OCI-LY1 (cell line): ENCODE results near the gene CCDC7.

Experiments
- H2AFZ ChIP-seq: fragments of 200-600 bp; sonication (generic), shearing (Covaris generic); 2 replicates; pipeline ENCODE4 v1.6.0; 2014; ENCODE audit warnings: antibody characterized with exemption, mild to moderate bottlenecking, low read length
- H3F3A ChIP-seq: fragments of 200-600 bp; sonication (generic), shearing (Covaris generic); 2 replicates; pipeline ENCODE4 v1.6.0; 2014; ENCODE audit warnings: mild to moderate bottlenecking, antibody characterized with exemption, low read length, moderate library complexity; ENCODE audit not compliant: insufficient read depth
- H3K27ac ChIP-seq: fragments of 200-600 bp; sonication (generic); 2 replicates; pipeline ENCODE4 v1.5.1; 2014; ENCODE audit warnings: low read length, mixed run types, mild to moderate bottlenecking, low read depth; ENCODE audit not compliant: poor library complexity, severe bottlenecking
- H3K27me3 ChIP-seq: fragments of 200-600 bp; sonication (generic); 2 replicates; pipeline ENCODE4 v1.6.0; 2014; ENCODE audit warnings: antibody characterized with exemption, mild to moderate bottlenecking, low read length, moderate library complexity; ENCODE audit not compliant: insufficient read depth
- H3K36me3 ChIP-seq: fragments of 200-600 bp; sonication (generic); 2 replicates; pipeline ENCODE4 v1.6.1; 2014; ENCODE audit warnings: mild to moderate bottlenecking, antibody characterized with exemption, low read length, moderate library complexity, mixed read lengths; ENCODE audit not compliant: insufficient read depth
- H3K4me1 ChIP-seq: fragments of 200-600 bp; sonication (generic); 2 replicates; pipeline ENCODE4 v1.5.1; 2014; ENCODE audit warnings: mild to moderate bottlenecking, low read length, moderate library complexity; ENCODE audit not compliant: insufficient read depth, severe bottlenecking
- H3K4me2 ChIP-seq: fragments of 200-600 bp; sonication (generic), shearing (Covaris generic); 2 replicates; pipeline ENCODE4 v1.6.1; 2014; ENCODE audit warnings: low read length
- H3K4me3 ChIP-seq: fragments of 200-600 bp; sonication (generic); 2 replicates; pipeline ENCODE4 v1.5.1; 2014; ENCODE audit warnings: low read length, low read depth, mild to moderate bottlenecking, mixed read lengths; ENCODE audit not compliant: poor library complexity, severe bottlenecking
- H3K79me2 ChIP-seq: fragments of 200-600 bp; shearing (Covaris generic); 2 replicates; pipeline ENCODE4 v1.6.1; 2016; ENCODE audit warnings: mixed run types, low read length, mixed read lengths; ENCODE audit not compliant: insufficient read depth
- H3K9ac ChIP-seq: fragments of 200-600 bp; sonication (generic), shearing (Covaris generic); 2 replicates; pipeline ENCODE4 v1.6.1; 2014; ENCODE audit warnings: mild to moderate bottlenecking, low read length, mixed read lengths
- H3K9me2 ChIP-seq: fragments of 200-600 bp; sonication (generic), shearing (Covaris generic); 2 replicates; pipeline ENCODE4 v1.6.1; 2014; ENCODE audit warnings: low read depth, mild to moderate bottlenecking, low read length, mixed read lengths
- H3K9me3 ChIP-seq: fragments of 200-600 bp; shearing (Covaris generic); 2 replicates; pipeline ENCODE4 v1.6.1; 2014; ENCODE audit warnings: low read length, mixed read lengths
- H4K20me1 ChIP-seq: fragments of 200-600 bp; sonication (generic), shearing (Covaris generic); 2 replicates; pipeline ENCODE4 v1.6.0; 2016; ENCODE audit warnings: mild to moderate bottlenecking, low read length; ENCODE audit not compliant: insufficient read depth
- EZH2 ChIP-seq: fragments of 200-600 bp; sonication (generic), shearing (Covaris generic); IDR thresholded peaks from 2 replicates; pipeline ENCODE4 v1.8.0; 2017; ENCODE audit warnings: borderline replicate concordance, mixed run types, mild to moderate bottlenecking, antibody characterized with exemption, low read length, moderate library complexity, mixed read lengths
- TF ChIP-seq, protein P1 (sequence below): fragments of 200-600 bp; sonication (generic), shearing (Covaris generic); IDR thresholded peaks from 2 replicates; pipeline ENCODE4 v1.5.1; 2017; ENCODE audit warnings: mild to moderate bottlenecking, antibody characterized with exemption, low read length, moderate library complexity, mixed read lengths

Gene CCDC7

DNA sequence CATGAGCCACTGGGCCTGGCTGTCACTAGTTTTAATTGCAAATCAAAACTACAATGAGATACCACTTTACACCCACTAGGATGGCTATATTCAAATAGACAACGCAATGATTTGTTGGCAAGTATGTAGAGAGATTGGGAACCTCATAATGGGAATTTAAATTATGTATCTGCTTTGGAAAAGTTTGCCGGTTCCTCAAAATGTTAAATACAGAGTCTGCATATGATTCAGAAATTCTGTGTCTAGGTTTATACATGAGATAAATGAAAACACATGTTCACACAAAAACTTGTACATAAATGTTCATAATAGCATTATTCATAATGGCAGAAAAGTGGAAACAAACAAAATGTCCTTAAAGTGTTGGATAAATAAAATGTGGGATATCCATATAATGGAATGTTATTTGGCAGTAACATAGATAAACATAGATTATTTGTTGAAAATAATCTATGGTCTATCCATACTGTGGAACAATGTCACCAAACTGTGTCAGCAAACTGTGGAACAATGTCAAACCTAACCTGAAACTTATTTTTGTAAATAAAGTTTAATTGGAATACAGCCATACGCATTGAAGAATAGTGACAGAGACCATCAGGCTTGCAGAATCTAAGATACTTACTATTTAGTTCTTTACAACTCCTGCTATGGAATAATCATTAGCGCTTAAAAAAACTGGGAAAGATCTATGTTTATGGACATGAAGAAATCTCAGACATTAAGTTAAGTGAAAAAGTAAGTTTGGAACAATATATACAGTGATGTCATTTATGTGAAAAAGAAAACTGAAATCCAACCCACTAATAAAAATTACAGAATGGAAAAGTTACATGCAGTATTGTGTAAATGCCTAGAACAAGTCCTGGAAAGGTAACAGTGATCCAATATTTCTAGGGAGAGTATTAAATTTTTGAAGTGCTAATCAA, 70.9 kb downstream of the CCDC7 start:
- Histone ChIP-seq H4K20me1 (no peaks in the 10 kb centered on the region), H3K9ac (no peak overlapping the region), H3K4me2 (no peak overlapping the region), H3K27me3 (no peaks in the 10 kb centered on the region), H3F3A (no peaks in the 10 kb centered on the region), H3K4me3 (no peak overlapping the region), H3K4me1 (no peaks in the 10 kb centered on the region), H3K79me2 (no peaks in the 10 kb centered on the region), H3K9me3 (no peaks in the 10 kb centered on the region), H3K27ac (no peak overlapping the region), H3K36me3 (no peaks in the 10 kb centered on the region), H2AFZ (no peak overlapping the region), H3K9me2 (no peaks in the 10 kb centered on the region)
- TF ChIP-seq, protein P1, sequence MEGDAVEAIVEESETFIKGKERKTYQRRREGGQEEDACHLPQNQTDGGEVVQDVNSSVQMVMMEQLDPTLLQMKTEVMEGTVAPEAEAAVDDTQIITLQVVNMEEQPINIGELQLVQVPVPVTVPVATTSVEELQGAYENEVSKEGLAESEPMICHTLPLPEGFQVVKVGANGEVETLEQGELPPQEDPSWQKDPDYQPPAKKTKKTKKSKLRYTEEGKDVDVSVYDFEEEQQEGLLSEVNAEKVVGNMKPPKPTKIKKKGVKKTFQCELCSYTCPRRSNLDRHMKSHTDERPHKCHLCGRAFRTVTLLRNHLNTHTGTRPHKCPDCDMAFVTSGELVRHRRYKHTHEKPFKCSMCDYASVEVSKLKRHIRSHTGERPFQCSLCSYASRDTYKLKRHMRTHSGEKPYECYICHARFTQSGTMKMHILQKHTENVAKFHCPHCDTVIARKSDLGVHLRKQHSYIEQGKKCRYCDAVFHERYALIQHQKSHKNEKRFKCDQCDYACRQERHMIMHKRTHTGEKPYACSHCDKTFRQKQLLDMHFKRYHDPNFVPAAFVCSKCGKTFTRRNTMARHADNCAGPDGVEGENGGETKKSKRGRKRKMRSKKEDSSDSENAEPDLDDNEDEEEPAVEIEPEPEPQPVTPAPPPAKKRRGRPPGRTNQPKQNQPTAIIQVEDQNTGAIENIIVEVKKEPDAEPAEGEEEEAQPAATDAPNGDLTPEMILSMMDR, result no peak
- no peak for TF ChIP-seq EZH2

DNA sequence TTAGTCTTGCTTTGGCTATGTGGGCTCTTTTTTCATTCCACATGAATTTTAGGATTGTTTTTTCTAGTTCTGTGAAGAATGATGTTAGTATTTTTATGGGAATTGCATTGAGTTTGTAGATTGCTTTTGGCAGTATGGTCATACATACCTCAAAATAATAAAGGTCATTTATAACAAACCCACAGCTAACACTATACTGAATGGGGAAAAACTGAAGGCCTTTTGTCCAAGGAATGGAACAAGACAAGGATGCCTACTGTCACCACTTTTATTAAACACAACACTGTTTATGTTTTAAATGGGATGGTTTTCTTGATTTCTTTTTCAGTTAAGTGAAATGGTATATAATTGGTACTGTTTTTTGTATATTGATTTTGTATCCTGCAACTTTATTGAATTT, 84.3 kb downstream of the CCDC7 start:
- Histone ChIP-seq H3K27me3 (no peaks in the 10 kb centered on the region), H2AFZ (no peak overlapping the region), H3K9me2 (no peaks in the 10 kb centered on the region), H3K9me3 (no peaks in the 10 kb centered on the region), H3K79me2 (no peaks in the 10 kb centered on the region), H3K27ac (no peak overlapping the region), H3K9ac (no peak overlapping the region), H3K36me3 (no peaks in the 10 kb centered on the region), H3K4me2 (no peak overlapping the region), H4K20me1 (no peaks in the 10 kb centered on the region), H3F3A (0 out of 2 replicates have a peak, but pooled peaks cover 3% of the 10 kb centered on the region), H3K4me3 (no peak overlapping the region), H3K4me1 (no peaks in the 10 kb centered on the region)
- TF ChIP-seq, protein P1, result no peak
- no peak for TF ChIP-seq EZH2

DNA sequence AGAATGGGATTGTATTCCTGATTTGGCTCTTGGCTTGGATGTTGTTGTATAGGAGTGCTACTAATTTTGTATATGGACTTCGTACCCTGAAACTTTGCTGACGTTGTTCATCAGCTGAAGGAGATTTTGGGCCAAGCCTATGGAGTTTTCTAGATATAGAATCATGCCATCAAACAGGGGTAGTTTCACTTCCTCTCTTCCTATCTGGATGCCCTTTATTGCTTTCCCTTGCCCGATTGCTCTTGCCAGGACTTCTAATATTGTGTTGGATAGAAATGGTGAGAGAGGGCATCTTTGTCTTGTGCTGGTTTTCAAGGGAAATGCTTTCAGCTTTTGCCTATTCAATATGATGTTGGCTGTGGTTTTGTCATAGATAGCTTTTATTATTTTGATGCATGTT, 92.3 kb downstream of the CCDC7 start:
- H3K9me3 ChIP-seq, result no peaks in the 10 kb centered on the region
- H3K79me2 ChIP-seq, result no peaks in the 10 kb centered on the region
- no peaks in the 10 kb centered on the region for H3K9me2 ChIP-seq
- H3F3A ChIP-seq, result 0 out of 2 replicates have a peak, but pooled peaks cover 3% of the 10 kb centered on the region
- no peak overlapping the region for H3K9ac ChIP-seq
- TF ChIP-seq, protein P1, result no peak
- no peak for TF ChIP-seq EZH2
- H3K27ac ChIP-seq, result no peak overlapping the region
- no peaks in the 10 kb centered on the region for H3K27me3 ChIP-seq
- no peaks in the 10 kb centered on the region for H4K20me1 ChIP-seq
- no peaks in the 10 kb centered on the region for H3K36me3 ChIP-seq
- no peak overlapping the region for H3K4me3 ChIP-seq
- no peak overlapping the region for H2AFZ ChIP-seq
- H3K4me2 ChIP-seq, result no peak overlapping the region
- H3K4me1 ChIP-seq, result no peaks in the 10 kb centered on the region
